MM.1S (cell line): ENCODE data around the gene ZFP64.

Source experiments
- CTCF ChIP-seq: fragments of 300-600 bp; sonication (generic); IDR thresholded peaks from 2 replicates; pipeline ENCODE4 v1.5.1; 2016; ENCODE audit warnings: antibody characterized with exemption, low read length, mixed read lengths
- EZH2 ChIP-seq: fragments of 300-600 bp; sonication (generic); optimal IDR thresholded peaks from 2 replicates; pipeline ENCODE3; 2017; ENCODE audit warnings: low read depth, mild to moderate bottlenecking, antibody characterized with exemption, low read length, mixed read lengths

- TF ChIP-seq CTCF (peak; percentile 68), EZH2 (no peak)
Observed at GRCh38 chr20:52191132-52191915, at the start of gene ZFP64.
